Neural progenitor cell (in vitro differentiated cells): Measurements from ENCODE around the gene NRCAM. TPM values are rescaled to one million over a fixed set of nuclear protein-coding genes. Genes with fewer than 3 reads are reported as not detected.

Experiments
- DNase-seq: peaks from one replicate; pipeline ENCODE4 v3.0.0-alpha.2; 2016; ENCODE audit warnings: low spot score
- H2AFZ ChIP-seq: fragments of 200-600 bp; sonication (generic); replicated peaks from 2 replicates; pipeline ENCODE4 v1.6.1; 2016; ENCODE audit warnings: antibody characterized with exemption
- H3F3A ChIP-seq: fragments of 200-600 bp; sonication (generic); 2 replicates; pipeline ENCODE4 v1.6.1; 2016; ENCODE audit warnings: antibody characterized with exemption, low read depth
- H3K27ac ChIP-seq: fragments of 200-600 bp; sonication (generic); 2 replicates; pipeline ENCODE4 v1.5.1; 2016; ENCODE audit warnings: mild to moderate bottlenecking
- H3K27me3 ChIP-seq: fragments of 200-600 bp; sonication (generic); 2 replicates; pipeline ENCODE4 v1.6.1; 2016; ENCODE audit warnings: mild to moderate bottlenecking, moderate library complexity
- H3K36me3 ChIP-seq: fragments of 200-600 bp; sonication (generic); 2 replicates; pipeline ENCODE4 v1.5.1; 2016
- H3K4me1 ChIP-seq: fragments of 200-600 bp; sonication (generic); 2 replicates; pipeline ENCODE4 v1.6.1; 2016; ENCODE audit warnings: mixed run types
- H3K4me2 ChIP-seq: fragments of 200-600 bp; sonication (generic); 2 replicates; pipeline ENCODE4 v1.6.1; 2016
- H3K4me3 ChIP-seq: fragments of 200-600 bp; sonication (generic); 2 replicates; pipeline ENCODE4 v1.5.1; 2016
- H3K79me2 ChIP-seq: fragments of 200-600 bp; sonication (generic); 2 replicates; pipeline ENCODE4 v1.6.1; 2016; ENCODE audit warnings: low read depth
- H3K9ac ChIP-seq: fragments of 200-600 bp; sonication (generic); 2 replicates; pipeline ENCODE4 v1.6.1; 2016
- H3K9me3 ChIP-seq: fragments of 200-600 bp; sonication (generic); 2 replicates; pipeline ENCODE4 v1.5.1; 2016; ENCODE audit warnings: low read depth
- H4K20me1 ChIP-seq: fragments of 200-600 bp; sonication (generic); 2 replicates; pipeline ENCODE4 v1.6.1; 2016; ENCODE audit warnings: low read depth
- H3K27ac Mint-ChIP-seq: 3 replicates; pipeline ENCODE4 v1.8.0; 2021; ENCODE audit warnings: mixed read lengths
- H3K27me3 Mint-ChIP-seq: 2 replicates; pipeline ENCODE4 v1.8.0; 2022; ENCODE audit warnings: low read depth, mild to moderate bottlenecking, inconsistent platforms, moderate library complexity, mixed read lengths; ENCODE audit not compliant: insufficient read depth
- H3K36me3 Mint-ChIP-seq: 3 replicates; pipeline ENCODE4 v1.8.0; 2021; ENCODE audit warnings: mixed read lengths
- H3K4me1 Mint-ChIP-seq: 3 replicates; pipeline ENCODE4 v1.8.0; 2021; ENCODE audit warnings: mixed read lengths
- H3K4me3 Mint-ChIP-seq: 3 replicates; pipeline ENCODE4 v1.8.0; 2021; ENCODE audit warnings: mild to moderate bottlenecking, moderate library complexity, mixed read lengths
- H3K9me3 Mint-ChIP-seq: 3 replicates; pipeline ENCODE4 v1.8.0; 2020; ENCODE audit warnings: mixed read lengths
- CTCF ChIP-seq: fragments of 200-600 bp; sonication (generic); IDR thresholded peaks from 2 replicates; pipeline ENCODE4 v1.5.1; 2017; ENCODE audit warnings: antibody characterized with exemption, mild to moderate bottlenecking
- EZH2 ChIP-seq: fragments of 200-600 bp; sonication (generic); IDR thresholded peaks from 2 replicates; pipeline ENCODE4 v1.6.1; 2017; ENCODE audit warnings: antibody characterized with exemption, mild to moderate bottlenecking, moderate library complexity
- EZH2phosphoT487 ChIP-seq: fragments of 200-600 bp; sonication (generic); IDR thresholded peaks from 2 replicates; pipeline ENCODE4 v1.6.1; 2017; ENCODE audit warnings: antibody characterized with exemption
- total RNA-seq: library from RNA; depleted of rRNA; stranded (reverse); fragments of >200 nt; gene quantifications from 2 replicates; pipeline ENCODE4 v1.2.3, GENCODE V29; 2015; ENCODE audit warnings: low replicate concordance

Gene NRCAM
- total RNA-seq, 1 donor from 2014 or later, result 104 TPM

- Histone ChIP-seq H3K79me2 (peaks cover 63% of the 10 kb centered on the region), H3K27ac (no peak overlapping the region), H3K36me3 (no peaks in the 10 kb centered on the region), H3K27me3 (peaks cover 31% of the 10 kb centered on the region), H4K20me1 (peaks cover 27% of the 10 kb centered on the region), H3K9ac (no peak overlapping the region), H3K4me1 (peaks cover 41% of the 10 kb centered on the region), H3K4me3 (no peak overlapping the region), H3K4me2 (no peak overlapping the region), H3F3A (peaks cover 48% of the 10 kb centered on the region), H2AFZ (no peak overlapping the region), H3K9me3 (no peaks in the 10 kb centered on the region)
- Mint-ChIP-seq H3K9me3 (no peaks in the 10 kb centered on the region), H3K27ac (no peak overlapping the region), H3K4me3 (no peak overlapping the region), H3K4me1 (peaks cover 46% of the 10 kb centered on the region), H3K36me3 (no peaks in the 10 kb centered on the region), H3K27me3 (peaks cover 4% of the 10 kb centered on the region)
- no peak for DNase-seq
- TF ChIP-seq EZH2phosphoT487, result no peak
- TF ChIP-seq CTCF, result no peak
- TF ChIP-seq EZH2, result no peak
Observed at GRCh38 chr7:108451296-108451848, 4.9 kb downstream of the NRCAM start.

GRCh38 chr7:108450160-108450559 lies 6.1 kb downstream of the NRCAM start:
- no peak for DNase-seq
- H3K9me3 Mint-ChIP-seq, result no peaks in the 10 kb centered on the region
- no peak overlapping the region for H3K4me3 ChIP-seq
- H3K4me2 ChIP-seq, result peak overlapping the region; percentile 71
- H3K36me3 ChIP-seq, result no peaks in the 10 kb centered on the region
- no peaks in the 10 kb centered on the region for H3K9me3 ChIP-seq
- peaks cover 4% of the 10 kb centered on the region for H3K27me3 Mint-ChIP-seq
- no peak overlapping the region for H2AFZ ChIP-seq
- peaks cover 46% of the 10 kb centered on the region for H3K4me1 Mint-ChIP-seq
- H3K4me3 Mint-ChIP-seq, result no peak overlapping the region
- no peak overlapping the region for H3K9ac ChIP-seq
- peaks cover 63% of the 10 kb centered on the region for H3K79me2 ChIP-seq
- H3K27ac Mint-ChIP-seq, result no peak overlapping the region
- no peak overlapping the region for H3K27ac ChIP-seq
- H3K4me1 ChIP-seq, result peaks cover 41% of the 10 kb centered on the region
- H3K36me3 Mint-ChIP-seq, result no peaks in the 10 kb centered on the region
- peaks cover 40% of the 10 kb centered on the region for H3F3A ChIP-seq
- H3K27me3 ChIP-seq, result peaks cover 21% of the 10 kb centered on the region
- no peak for TF ChIP-seq CTCF
- no peak for TF ChIP-seq EZH2
- no peak for TF ChIP-seq EZH2phosphoT487
- peaks cover 27% of the 10 kb centered on the region for H4K20me1 ChIP-seq

GRCh38 chr7:108449521-108449920 lies 6.7 kb downstream of the NRCAM start:
- no peaks in the 10 kb centered on the region for H3K36me3 Mint-ChIP-seq
- peak overlapping the region; percentile 34 for H3K4me3 ChIP-seq
- peak overlapping the region; percentile 99 for H3K27ac Mint-ChIP-seq
- H3K27me3 ChIP-seq, result peaks cover 14% of the 10 kb centered on the region
- peaks cover 41% of the 10 kb centered on the region for H3K4me1 ChIP-seq
- peaks cover 44% of the 10 kb centered on the region for H3K4me1 Mint-ChIP-seq
- no peak overlapping the region for H2AFZ ChIP-seq
- peaks cover 33% of the 10 kb centered on the region for H3F3A ChIP-seq
- no peaks in the 10 kb centered on the region for H3K9me3 Mint-ChIP-seq
- no peak overlapping the region for H3K9ac ChIP-seq
- H3K4me2 ChIP-seq, result peak overlapping the region; percentile 71
- no peaks in the 10 kb centered on the region for H3K9me3 ChIP-seq
- H3K4me3 Mint-ChIP-seq, result peak overlapping the region; percentile 85
- peak overlapping the region; percentile 77 for H3K27ac ChIP-seq
- H3K27me3 Mint-ChIP-seq, result peaks cover 2% of the 10 kb centered on the region
- no peaks in the 10 kb centered on the region for H3K36me3 ChIP-seq
- no peak for DNase-seq
- H3K79me2 ChIP-seq, result peaks cover 63% of the 10 kb centered on the region
- H4K20me1 ChIP-seq, result peaks cover 27% of the 10 kb centered on the region
- TF ChIP-seq CTCF, result no peak
- TF ChIP-seq EZH2phosphoT487, result no peak
- TF ChIP-seq EZH2, result no peak
